Body of pancreas (tissue), 4 donors: ENCODE measurements around the gene GNB4. TPM values are rescaled to one million over a fixed set of nuclear protein-coding genes. Genes with fewer than 3 reads are reported as not detected.

ENCODE experiments used
- ATAC-seq: fragments of 150-250 bp; one replicate; pipeline ENCODE4 v1.9.1; 2016
- DNase-seq, 4 donors: peaks; one replicate each; pipeline ENCODE4 v3.0.0-alpha.2; 2019
- H3K27ac ChIP-seq, 4 donors: fragments of 200-600 bp; sonication (generic); 1 replicate in 3 of 4; 2 replicates in 1 of 4; pipeline versions ENCODE4 v1.5.1 to v1.6.1; 2016 to 2019; ENCODE audit warnings: mild to moderate bottlenecking in 1 of 4, mixed read lengths in 1 of 4, moderate library complexity in 1 of 4
- H3K27me3 ChIP-seq, 2 donors: fragments of 200-600 bp; sonication (generic); one replicate each; pipeline ENCODE4 v1.6.0; 2016; ENCODE audit warnings: mild to moderate bottlenecking in 1 of 2
- H3K36me3 ChIP-seq, 2 donors: fragments of 200-600 bp; sonication (generic); replicated peaks in 1 of 2; 2 replicates each; pipeline ENCODE4 v1.5.1; 2016; ENCODE audit warnings: low read depth in 2 of 2; ENCODE audit not compliant: insufficient read depth in 1 of 2
- H3K4me1 ChIP-seq: fragments of 200-600 bp; sonication (generic); one replicate; pipeline ENCODE4 v1.6.0; 2016
- H3K4me3 ChIP-seq, 2 donors: fragments of 200-600 bp; sonication (generic); 1 replicate in 1 of 2; 2 replicates in 1 of 2; pipeline ENCODE4 v1.5.1; 2016 to 2019
- H3K9me3 ChIP-seq, 3 donors: fragments of 200-600 bp; sonication (generic); 1 replicate in 2 of 3; 2 replicates in 1 of 3; pipeline ENCODE4 v1.5.1; 2016
- POLR2A ChIP-seq, 3 donors: fragments of 450-650 bp; IDR thresholded peaks; one replicate each; pipeline ENCODE4 v1.6.1; 2016; ENCODE audit warnings: antibody characterized with exemption in 3 of 3, mild to moderate bottlenecking in 2 of 3
- WGBS, 2 donors: methylation state at CpG; one replicate each; pipeline ENCODE4 v1.1.5; 2017; 5-methylcytosine and 5-hydroxymethylcytosine counted together
- intact Hi-C: fragments of 100-400 bp; cut with DNase I; formaldehyde crosslinking; loops from one replicate; pipeline ENCODE4 v1.15.1; 2023
- total RNA-seq, 2 donors: library from RNA; depleted of rRNA; stranded (reverse); fragments of >200 nt; gene quantifications; one replicate each; pipeline ENCODE4 v1.1.0, GENCODE V29; 2016
- TF ChIP-seq, protein P1 (sequence below), 7 experiments: fragments of 450-650 bp in 4 of 7; fragments of 200-600 bp in 3 of 7; sonication (generic) in 3 of 7; IDR thresholded peaks; one replicate each; pipeline ENCODE4 v1.5.1; 2016 to 2019; ENCODE audit warnings: antibody characterized with exemption in 7 of 7

The GNB4 gene
- total RNA-seq, 2 donors from 2014 or later = 7.3 to 20.4 TPM

DNA sequence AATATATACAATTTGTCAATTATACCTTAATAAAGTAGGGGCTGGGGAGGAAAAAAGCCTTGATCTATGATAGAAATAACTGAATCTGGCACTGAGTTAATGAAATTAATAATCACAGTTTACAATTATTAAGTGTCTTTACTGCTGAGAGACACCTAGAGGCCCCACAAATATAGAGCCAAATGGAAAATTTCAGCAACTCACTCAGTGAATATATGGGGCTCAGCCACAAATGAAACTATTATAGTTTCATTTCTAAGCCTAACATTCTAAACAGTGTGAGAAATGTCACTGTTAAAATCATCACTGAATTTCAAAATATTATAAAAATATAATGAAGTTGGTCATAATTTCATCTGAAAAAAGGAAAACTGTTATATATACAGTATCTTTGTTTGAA, 40.3 kb downstream of the GNB4 start:
- Histone ChIP-seq H3K4me3 (no peak overlapping the region), H3K9me3 (no peaks in the 10 kb centered on the region), H3K4me1 (no peaks in the 10 kb centered on the region), H3K36me3 (no peaks in the 10 kb centered on the region), H3K27me3 (no peaks in the 10 kb centered on the region), H3K27ac (no peak overlapping the region)
- intact Hi-C loops = no loop called here
- ATAC-seq = no peak
- no peak for TF ChIP-seq POLR2A (IDR thresholded peaks at IDR 0.05)
- TF ChIP-seq, protein P1, sequence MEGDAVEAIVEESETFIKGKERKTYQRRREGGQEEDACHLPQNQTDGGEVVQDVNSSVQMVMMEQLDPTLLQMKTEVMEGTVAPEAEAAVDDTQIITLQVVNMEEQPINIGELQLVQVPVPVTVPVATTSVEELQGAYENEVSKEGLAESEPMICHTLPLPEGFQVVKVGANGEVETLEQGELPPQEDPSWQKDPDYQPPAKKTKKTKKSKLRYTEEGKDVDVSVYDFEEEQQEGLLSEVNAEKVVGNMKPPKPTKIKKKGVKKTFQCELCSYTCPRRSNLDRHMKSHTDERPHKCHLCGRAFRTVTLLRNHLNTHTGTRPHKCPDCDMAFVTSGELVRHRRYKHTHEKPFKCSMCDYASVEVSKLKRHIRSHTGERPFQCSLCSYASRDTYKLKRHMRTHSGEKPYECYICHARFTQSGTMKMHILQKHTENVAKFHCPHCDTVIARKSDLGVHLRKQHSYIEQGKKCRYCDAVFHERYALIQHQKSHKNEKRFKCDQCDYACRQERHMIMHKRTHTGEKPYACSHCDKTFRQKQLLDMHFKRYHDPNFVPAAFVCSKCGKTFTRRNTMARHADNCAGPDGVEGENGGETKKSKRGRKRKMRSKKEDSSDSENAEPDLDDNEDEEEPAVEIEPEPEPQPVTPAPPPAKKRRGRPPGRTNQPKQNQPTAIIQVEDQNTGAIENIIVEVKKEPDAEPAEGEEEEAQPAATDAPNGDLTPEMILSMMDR (IDR thresholded peaks at IDR 0.05) = no peak
- DNase-seq = no peak

- Histone ChIP-seq H3K27me3 (no peaks in the 10 kb centered on the region), H3K27ac (no peak overlapping the region), H3K9me3 (no peaks in the 10 kb centered on the region), H3K36me3 (no peaks in the 10 kb centered on the region), H3K4me1 (no peaks in the 10 kb centered on the region), H3K4me3 (no peak overlapping the region)
- intact Hi-C loops = no loop called here
- no peak for DNase-seq
- WGBS, 2 donors = 91 to 95% methylated on average over 2 of the region's 2 CpGs
- no peak for ATAC-seq
- TF ChIP-seq POLR2A (IDR thresholded peaks at IDR 0.05) = no peak
- TF ChIP-seq, protein P1 (IDR thresholded peaks at IDR 0.05) = no peak
Measured at GRCh38 chr3:179410331-179410730, 40.9 kb downstream of the GNB4 start.

GRCh38 chr3:179404307-179404706, 47.0 kb downstream of the GNB4 start:
- no peaks in the 10 kb centered on the region for H3K27me3 ChIP-seq
- no peak overlapping the region for H3K4me3 ChIP-seq
- peaks cover 0 to 2% of the 10 kb centered on the region in 2 donors for H3K36me3 ChIP-seq
- no peaks in the 10 kb centered on the region for H3K4me1 ChIP-seq
- no peak for DNase-seq
- no peak for ATAC-seq
- TF ChIP-seq, protein P1 (IDR thresholded peaks at IDR 0.05) = no peak
- TF ChIP-seq POLR2A (IDR thresholded peaks at IDR 0.05) = no peak
- H3K9me3 ChIP-seq = no peaks in the 10 kb centered on the region
- 88 to 95% methylated on average over 2 of the region's 2 CpGs for WGBS, 2 donors
- no peak overlapping the region for H3K27ac ChIP-seq
- intact Hi-C loops = no loop called here

DNA sequence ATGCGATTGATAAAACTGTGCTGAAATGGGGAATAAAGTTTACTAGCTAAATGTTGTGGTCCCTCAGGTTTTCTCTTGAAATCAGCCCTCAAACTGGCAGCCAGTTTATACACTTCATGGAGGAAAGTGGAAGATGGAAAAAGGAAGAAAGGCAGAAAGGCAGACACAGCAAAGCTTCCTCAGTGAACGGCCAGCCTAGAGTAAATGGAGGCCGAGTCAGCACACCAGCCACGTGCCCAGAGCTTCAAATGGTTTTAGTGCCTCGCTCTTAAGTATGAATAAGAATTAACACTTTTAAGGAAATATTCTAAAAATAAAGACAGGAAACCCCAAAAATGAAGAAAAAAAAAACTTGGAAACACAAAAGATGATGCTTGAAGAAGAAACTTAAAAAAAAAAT, 48.3 kb downstream of the GNB4 start:
- DNase-seq = no peak
- Histone ChIP-seq H3K27ac (no peak overlapping the region), H3K36me3 (peaks cover 0 to 2% of the 10 kb centered on the region in 2 donors), H3K4me1 (no peaks in the 10 kb centered on the region), H3K4me3 (no peak overlapping the region), H3K27me3 (no peaks in the 10 kb centered on the region), H3K9me3 (no peaks in the 10 kb centered on the region)
- intact Hi-C loops = no loop called here
- ATAC-seq = no peak
- TF ChIP-seq POLR2A (IDR thresholded peaks at IDR 0.05) = no peak
- TF ChIP-seq, protein P1 (IDR thresholded peaks at IDR 0.05) = no peak
- WGBS, 2 donors = 86% methylated on average over 5 of the region's 5 CpGs

DNA sequence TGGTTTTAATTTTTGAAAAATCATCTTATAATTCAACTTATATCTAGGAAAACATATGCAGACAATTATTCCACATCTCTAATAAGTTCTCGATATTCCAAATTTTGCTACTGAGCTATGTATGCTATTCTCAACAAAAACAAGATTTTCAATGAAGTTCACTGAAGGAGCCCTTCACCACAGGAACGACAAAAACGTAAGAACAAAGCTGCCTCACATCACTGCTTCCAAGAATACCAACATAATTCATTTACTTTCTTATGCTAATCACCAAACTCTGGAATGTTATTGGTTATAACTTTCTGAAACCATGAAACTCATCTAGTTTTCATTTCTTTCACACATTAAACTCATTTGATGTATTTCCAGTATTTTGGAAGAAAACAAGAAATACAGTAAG, 49.7 kb downstream of the GNB4 start:
- Histone ChIP-seq H3K9me3 (no peaks in the 10 kb centered on the region), H3K4me3 (no peak overlapping the region), H3K36me3 (peaks cover 0 to 2% of the 10 kb centered on the region in 2 donors), H3K27ac (no peak overlapping the region), H3K27me3 (no peaks in the 10 kb centered on the region), H3K4me1 (no peaks in the 10 kb centered on the region)
- DNase-seq = no peak
- TF ChIP-seq POLR2A (IDR thresholded peaks at IDR 0.05) = no peak
- TF ChIP-seq, protein P1 (IDR thresholded peaks at IDR 0.05) = no peak
- intact Hi-C loops = no loop called here
- 92 to 98% methylated on average over 3 of the region's 3 CpGs for WGBS, 2 donors
- no peak for ATAC-seq
